HepG2 (cell line): ENCODE data around the gene FRK. TPM values are rescaled to one million over a fixed set of nuclear protein-coding genes. Genes with fewer than 3 reads are reported as not detected.
"Not testable (repeated sequence)": the region's sequence is repeated elsewhere in the genome, so short reads cannot be mapped to it uniquely, and the experiment has no call there.

ENCODE experiments used
- ATAC-seq: fragments of 200-7000 bp; cut with Tn5 transposase; 3 replicates; pipeline ENCODE4 v1.9.1; 2020; ENCODE audit warnings: mild to moderate bottlenecking, moderate library complexity
- BruUV-seq: library from RNA; stranded (reverse); fragments of 400-500 nt; replicated peaks from 2 replicates; lab custom pipeline; 2021; lab: Mats Ljungman, UMichigan
- CTCF ChIA-PET: fragments of 300-600 bp; formaldehyde crosslinking; extraction: SDS; loops from one replicate; lab custom pipeline; 2021; ENCODE audit warnings: low total read pairs, inconsistent platforms, low intra/inter-chr PET ratio; lab: Yijun Ruan, JAX
- POLR2A ChIA-PET: fragments of 350-600 bp; sonication (Branson Sonifier 250); formaldehyde crosslinking; loops from one replicate; lab custom pipeline; 2020; ENCODE audit warnings: antibody characterized with exemption, inconsistent platforms; lab: Yijun Ruan, JAX
- DNase-seq: peaks from one replicate; pipeline ENCODE4 v3.0.0-alpha.2; 2015; ENCODE audit warnings: low spot score
- FAIRE-seq: peaks from 3 replicates; lab custom pipeline; 2011; peaks lifted over from hg19 to GRCh38; lab: Jason Lieb, UNC
- H2AFZ ChIP-seq: one replicate; pipeline ENCODE4 v1.6.1; 2011; ENCODE audit warnings: low read length, inconsistent platforms
- H3K27ac ChIP-seq: fragments of 300-600 bp; 3 replicates; pipeline ENCODE4 v1.8.0; 2011; ENCODE audit warnings: mixed run types, mild to moderate bottlenecking, mixed read lengths, low read length, inconsistent platforms; ENCODE audit not compliant: insufficient read depth; ENCODE audit errors: extremely low read length
- H3K27me3 ChIP-seq, 2 experiments: fragments of 200-600 bp in 1 of 2; 2 replicates in 1 of 2; 3 replicates in 1 of 2; pipeline versions ENCODE4 v1.6.0 to v1.8.0; 2011; ENCODE audit warnings: low read length in 2 of 2, mild to moderate bottlenecking in 2 of 2, moderate library complexity in 2 of 2, inconsistent platforms in 1 of 2; ENCODE audit not compliant: insufficient read depth in 2 of 2, control insufficient read depth in 1 of 2
- H3K36me3 ChIP-seq, 2 experiments: fragments of 200-600 bp in 1 of 2; replicated peaks in 1 of 2; 2 replicates in 1 of 2; 3 replicates in 1 of 2; pipeline versions ENCODE4 v1.5.1 to v1.8.0; 2011; ENCODE audit warnings: low read length in 2 of 2, inconsistent platforms in 1 of 2; ENCODE audit not compliant: insufficient read depth in 2 of 2, control insufficient read depth in 1 of 2
- H3K4me1 ChIP-seq: 2 replicates; pipeline ENCODE4 v1.5.1; 2012; ENCODE audit warnings: low read length, inconsistent platforms; ENCODE audit not compliant: insufficient read depth
- H3K4me2 ChIP-seq: 2 replicates; pipeline ENCODE4 v1.6.0; 2011; ENCODE audit warnings: low read depth, low read length, inconsistent platforms
- H3K4me3 ChIP-seq, 3 experiments: fragments of 200-600 bp in 1 of 3; sonication (generic), shearing (Covaris generic) in 1 of 3; replicated peaks in 1 of 3; 2 replicates each; pipeline ENCODE4 v1.5.1; 2011 to 2016; ENCODE audit warnings: low read length in 3 of 3, inconsistent platforms in 2 of 3, low read depth in 2 of 3, mild to moderate bottlenecking in 2 of 3, control low read depth in 1 of 3, mixed read lengths in 1 of 3; ENCODE audit not compliant: insufficient read depth in 1 of 3
- H3K79me2 ChIP-seq: one replicate; pipeline ENCODE4 v1.6.1; 2011; ENCODE audit warnings: low read length, inconsistent platforms; ENCODE audit not compliant: insufficient read depth
- H3K9ac ChIP-seq: 2 replicates; pipeline ENCODE4 v1.6.0; 2011; ENCODE audit warnings: mild to moderate bottlenecking, low read depth, low read length, inconsistent platforms; ENCODE audit not compliant: insufficient read depth
- H3K9me3 ChIP-seq: 2 replicates; pipeline ENCODE4 v1.5.1; 2012; ENCODE audit warnings: mild to moderate bottlenecking, low read length
- H4K20me1 ChIP-seq: 2 replicates; pipeline ENCODE4 v1.6.0; 2011; ENCODE audit warnings: inconsistent platforms, mild to moderate bottlenecking, low read length, moderate library complexity; ENCODE audit not compliant: insufficient read depth
- FLYWCH1 ChIP-seq: sonication (generic); formaldehyde crosslinking; IDR thresholded peaks from 2 replicates; pipeline ENCODE4 v1.8.1; 2023; ENCODE audit warnings: mild to moderate bottlenecking, missing genetic modification reagents
- MAFF ChIP-seq: IDR thresholded peaks from 2 replicates; pipeline ENCODE4 v1.6.1; 2011; ENCODE audit warnings: low read depth, low read length, improper control_type of control experiment
- MAFK ChIP-seq, 2 experiments: IDR thresholded peaks in 1 of 2; conservative IDR thresholded peaks in 1 of 2; 2 replicates each; pipeline ENCODE4 v1.6.1; 2011; ENCODE audit warnings: improper control_type of control experiment in 2 of 2, low read length in 2 of 2
- ZBTB7B ChIP-seq: sonication (generic); formaldehyde crosslinking; IDR thresholded peaks from 2 replicates; pipeline ENCODE4 v1.4.0; 2020; ENCODE audit warnings: missing genetic modification reagents
- ZFP90 ChIP-seq: sonication (generic); formaldehyde crosslinking; IDR thresholded peaks from 2 replicates; pipeline ENCODE4 v1.8.0; 2022; ENCODE audit warnings: missing genetic modification reagents, mild to moderate bottlenecking, inconsistent platforms, borderline replicate concordance
- ZNF224 ChIP-seq: sonication (generic); formaldehyde crosslinking; IDR thresholded peaks from 2 replicates; pipeline ENCODE4 v1.5.0; 2020; ENCODE audit warnings: mild to moderate bottlenecking, missing genetic modification reagents
- ZNF333 ChIP-seq: sonication (generic); formaldehyde crosslinking; IDR thresholded peaks from 2 replicates; pipeline ENCODE4 v1.4.0; 2020; ENCODE audit warnings: mild to moderate bottlenecking, missing genetic modification reagents, borderline replicate concordance
- ZNF720 ChIP-seq: sonication (generic); formaldehyde crosslinking; IDR thresholded peaks from 2 replicates; pipeline ENCODE4 v1.4.0; 2020; ENCODE audit warnings: missing genetic modification reagents
- WGBS: methylation state at CpG from one replicate; pipeline ENCODE4 v1.1.6; 2017; ENCODE audit warnings: low lambda C conversion rate; 5-methylcytosine and 5-hydroxymethylcytosine counted together
- in situ Hi-C: cut with HindIII; loops from 2 replicates; pipeline ENCODE4 v1.10.0; 2017; ENCODE audit warnings: low pct_unique_long_range_greater_than_20kb; ENCODE audit not compliant: extremely low pct_ligation_motif_present
- intact Hi-C: fragments of 100-400 bp; cut with micrococcal nuclease; formaldehyde crosslinking; loops from one replicate; pipeline ENCODE4 v1.10.0; 2022; ENCODE audit not compliant: unreplicated experiment
- polyA plus RNA-seq, 8 experiments: library from polyadenylated mRNA; depleted of rRNA in 3 of 8; stranded (reverse) in 7 of 8; unstranded in 1 of 8; fragments of >200 nt; fragmentation: Illumina TruSeq in 4 of 8; extraction: Trizol in 4 of 8; gene quantifications; 2 replicates each; pipeline versions ENCODE4 v1.2.1 to v1.2.3, GENCODE V29; 2011 to 2016; ENCODE audit warnings: low read depth in 4 of 8, missing spikeins in 1 of 8, mixed read lengths in 1 of 8; ENCODE audit not compliant: insufficient read depth in 1 of 8
- total RNA-seq, 5 experiments: library from RNA; depleted of rRNA; stranded (reverse); fragments of >200 nt; fragmentation: Illumina TruSeq; extraction: Trizol; gene quantifications; 2 replicates each; pipeline ENCODE4 v1.2.3, GENCODE V29; 2016; ENCODE audit warnings: low read depth in 1 of 5
- TF ChIP-seq, protein P1 (sequence below): sonication (generic); formaldehyde crosslinking; IDR thresholded peaks from 2 replicates; pipeline ENCODE4 v1.5.1; 2020; ENCODE audit warnings: mild to moderate bottlenecking, missing genetic modification reagents, moderate library complexity
- TF ChIP-seq, protein P2 (sequence below): IDR thresholded peaks from 2 replicates; pipeline ENCODE4 v1.6.1; 2016; ENCODE audit warnings: low read depth

Gene FRK
- total and polyA plus RNA-seq, 2 of the 13 experiments (the other 11 are each of a cell fraction or from before 2014, with no cell fraction given) = 1.3 to 2.9 TPM

DNA sequence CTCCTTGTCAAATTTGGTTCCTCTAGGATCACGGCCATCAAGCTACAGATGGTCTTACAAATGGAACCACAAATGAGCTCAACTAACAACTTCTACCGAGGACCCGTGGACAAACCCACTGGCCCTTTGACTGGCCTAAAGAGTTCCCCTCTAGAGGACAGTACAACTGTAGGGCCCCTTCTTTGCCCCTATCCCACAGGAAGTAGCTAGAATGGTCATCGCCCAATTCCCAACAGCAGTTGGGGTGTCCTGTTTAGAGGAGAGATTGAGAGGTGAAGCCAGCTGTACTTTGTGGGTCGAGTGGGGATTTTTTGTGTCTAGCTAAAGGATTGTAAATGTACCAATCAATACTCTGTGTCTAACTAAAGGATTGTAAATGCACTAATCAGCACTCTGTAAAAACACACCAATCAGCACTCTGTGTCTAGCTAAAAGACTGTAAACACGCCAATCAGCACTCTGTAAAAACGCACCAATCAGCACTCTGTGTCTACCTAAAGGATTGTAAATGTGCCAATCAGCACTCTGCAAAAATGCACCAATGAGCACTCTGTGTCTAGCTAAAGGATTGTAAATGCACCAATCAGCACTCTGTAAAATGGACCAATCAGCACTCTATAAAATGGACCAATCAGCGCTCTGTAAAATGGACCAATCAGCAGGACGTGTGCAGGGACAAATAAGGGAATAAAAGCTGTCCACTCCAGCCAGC lies 35.5 kb upstream of the FRK start:
- H3K27me3 ChIP-seq, H3K9ac ChIP-seq, BruUV-seq, H3K4me3 ChIP-seq, H2AFZ ChIP-seq, H3K79me2 ChIP-seq, ATAC-seq, DNase-seq, H3K27ac ChIP-seq, FAIRE-seq, H3K4me2 ChIP-seq, H3K36me3 ChIP-seq, intact Hi-C loops, H4K20me1 ChIP-seq: not testable (repeated sequence)
- POLR2A ChIA-PET = interaction anchor here (1.7 to 1.8 kb wide), 2 partner anchors 35 to 84 kb away, joined by 4 read pairs; partner anchors contain the start of gene FRK
- Histone ChIP-seq H3K4me1 (peaks cover 18% of the 10 kb centered on the region), H3K9me3 (peaks cover 15% of the 10 kb centered on the region)
- in situ Hi-C loops = loop anchor here (5.0 kb wide), 1 partner anchor 84 kb away; no protein-coding TSS in a partner anchor
- TF ChIP-seq MAFK (conservative IDR thresholded peaks at IDR 0.05 in 1 of 2, IDR thresholded peaks at IDR 0.05 in 1 of 2; ENCODE audit: low read length in 2 of 2) (peak in 1 of 2 experiments; percentile 70; a peak in 3 of 4 replicates), MAFF (peak; percentile 64; the same call in 1 of the 2 replicates)
- 88% methylated on average over 9 of the region's 9 CpGs for WGBS
- CTCF ChIA-PET = interaction anchor here (2.7 kb wide), 1 partner anchor 85 kb away, joined by 68 read pairs; no protein-coding TSS in a partner anchor

- FAIRE-seq = no peak
- BruUV-seq = no TSS peak
- no peaks in the 10 kb centered on the region for H3K36me3 ChIP-seq
- H4K20me1 ChIP-seq = no peaks in the 10 kb centered on the region
- no peak for TF ChIP-seq ZNF224 (CRISPR knock-in tag)
- TF ChIP-seq ZFP90 (CRISPR knock-in tag) = no peak
- no peak for TF ChIP-seq ZBTB7B (CRISPR knock-in tag)
- TF ChIP-seq ZNF333 = no peak
- TF ChIP-seq FLYWCH1 = no peak
- TF ChIP-seq ZNF720 = no peak
- TF ChIP-seq, protein P1, sequence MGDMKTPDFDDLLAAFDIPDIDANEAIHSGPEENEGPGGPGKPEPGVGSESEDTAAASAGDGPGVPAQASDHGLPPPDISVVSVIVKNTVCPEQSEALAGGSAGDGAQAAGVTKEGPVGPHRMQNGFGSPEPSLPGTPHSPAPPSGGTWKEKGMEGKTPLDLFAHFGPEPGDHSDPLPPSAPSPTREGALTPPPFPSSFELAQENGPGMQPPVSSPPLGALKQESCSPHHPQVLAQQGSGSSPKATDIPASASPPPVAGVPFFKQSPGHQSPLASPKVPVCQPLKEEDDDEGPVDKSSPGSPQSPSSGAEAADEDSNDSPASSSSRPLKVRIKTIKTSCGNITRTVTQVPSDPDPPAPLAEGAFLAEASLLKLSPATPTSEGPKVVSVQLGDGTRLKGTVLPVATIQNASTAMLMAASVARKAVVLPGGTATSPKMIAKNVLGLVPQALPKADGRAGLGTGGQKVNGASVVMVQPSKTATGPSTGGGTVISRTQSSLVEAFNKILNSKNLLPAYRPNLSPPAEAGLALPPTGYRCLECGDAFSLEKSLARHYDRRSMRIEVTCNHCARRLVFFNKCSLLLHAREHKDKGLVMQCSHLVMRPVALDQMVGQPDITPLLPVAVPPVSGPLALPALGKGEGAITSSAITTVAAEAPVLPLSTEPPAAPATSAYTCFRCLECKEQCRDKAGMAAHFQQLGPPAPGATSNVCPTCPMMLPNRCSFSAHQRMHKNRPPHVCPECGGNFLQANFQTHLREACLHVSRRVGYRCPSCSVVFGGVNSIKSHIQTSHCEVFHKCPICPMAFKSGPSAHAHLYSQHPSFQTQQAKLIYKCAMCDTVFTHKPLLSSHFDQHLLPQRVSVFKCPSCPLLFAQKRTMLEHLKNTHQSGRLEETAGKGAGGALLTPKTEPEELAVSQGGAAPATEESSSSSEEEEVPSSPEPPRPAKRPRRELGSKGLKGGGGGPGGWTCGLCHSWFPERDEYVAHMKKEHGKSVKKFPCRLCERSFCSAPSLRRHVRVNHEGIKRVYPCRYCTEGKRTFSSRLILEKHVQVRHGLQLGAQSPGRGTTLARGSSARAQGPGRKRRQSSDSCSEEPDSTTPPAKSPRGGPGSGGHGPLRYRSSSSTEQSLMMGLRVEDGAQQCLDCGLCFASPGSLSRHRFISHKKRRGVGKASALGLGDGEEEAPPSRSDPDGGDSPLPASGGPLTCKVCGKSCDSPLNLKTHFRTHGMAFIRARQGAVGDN (CRISPR knock-in tag) = no peak
- TF ChIP-seq, protein P2, sequence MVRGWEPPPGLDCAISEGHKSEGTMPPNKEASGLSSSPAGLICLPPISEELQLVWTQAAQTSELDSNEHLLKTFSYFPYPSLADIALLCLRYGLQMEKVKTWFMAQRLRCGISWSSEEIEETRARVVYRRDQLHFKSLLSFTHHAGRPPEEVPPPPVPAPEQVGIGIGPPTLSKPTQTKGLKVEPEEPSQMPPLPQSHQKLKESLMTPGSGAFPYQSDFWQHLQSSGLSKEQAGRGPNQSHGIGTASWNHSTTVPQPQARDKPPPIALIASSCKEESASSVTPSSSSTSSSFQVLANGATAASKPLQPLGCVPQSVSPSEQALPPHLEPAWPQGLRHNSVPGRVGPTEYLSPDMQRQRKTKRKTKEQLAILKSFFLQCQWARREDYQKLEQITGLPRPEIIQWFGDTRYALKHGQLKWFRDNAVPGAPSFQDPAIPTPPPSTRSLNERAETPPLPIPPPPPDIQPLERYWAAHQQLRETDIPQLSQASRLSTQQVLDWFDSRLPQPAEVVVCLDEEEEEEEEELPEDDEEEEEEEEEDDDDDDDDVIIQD (CRISPR knock-in tag) = no peak
- TF ChIP-seq, all 625 proteins: peak for 0
- H3K9ac ChIP-seq = no peak overlapping the region
- CTCF ChIA-PET = no interaction called here
- WGBS = 65% methylated on average over 7 of the region's 7 CpGs
- no peak overlapping the region for H2AFZ ChIP-seq
- in situ Hi-C loops (no loop called here), intact Hi-C loops (no loop called here)
- DNase-seq (no peak), ATAC-seq (no peak)
- H3K79me2 ChIP-seq = no peaks in the 10 kb centered on the region
- POLR2A ChIA-PET = interaction anchor here (0.9 kb wide), 1 partner anchor 34 kb away, joined by 3 read pairs; the partner anchor contains the start of gene FRK
- H3K9me3 ChIP-seq = peaks cover 15% of the 10 kb centered on the region
- H3K27me3 ChIP-seq = no peaks in the 10 kb centered on the region
- H3K4me2 ChIP-seq = no peak overlapping the region
- H3K4me3 ChIP-seq = no peak overlapping the region
- peaks cover 6% of the 10 kb centered on the region for H3K4me1 ChIP-seq
- no peak overlapping the region for H3K27ac ChIP-seq
Measured at GRCh38 chr6:116094041-116094440, 33.4 kb upstream of the FRK start.
